ENCODE measurements around the gene CHKB.

Gene CHKB

GRCh38 chr22:50579752-50580151 is 2.9 kb downstream of the CHKB start:
- Histone ChIP-seq H3K79me2 (ENCODE audit: insufficient read depth, low read length) (0 out of 2 replicates have a peak, but pooled peaks cover 5% of the 10 kb centered on the region), H4K20me1 (ENCODE audit: insufficient read depth, low read length) (no peaks in the 10 kb centered on the region), H3K36me3 (ENCODE audit: insufficient read depth, low read length) (peaks cover 62% of the 10 kb centered on the region), H3K27me3 (ENCODE audit: insufficient read depth, low read length) (no peaks in the 10 kb centered on the region), H2AFZ (ENCODE audit: low read length) (no peak overlapping the region), H3F3A (ENCODE audit: insufficient read depth, low read length) (no peaks in the 10 kb centered on the region), H3K9me2 (ENCODE audit: low read depth, low read length) (no peaks in the 10 kb centered on the region), H3K9me3 (ENCODE audit: low read length) (no peaks in the 10 kb centered on the region), H3K27ac (ENCODE audit: low read depth, low read length, poor library complexity, severe bottlenecking) (no peak overlapping the region), H3K9ac (ENCODE audit: low read length) (no peak overlapping the region), H3K4me2 (ENCODE audit: low read length) (no peak overlapping the region), H3K4me3 (ENCODE audit: low read depth, low read length, poor library complexity, severe bottlenecking) (no peak overlapping the region), H3K4me1 (ENCODE audit: insufficient read depth, low read length, severe bottlenecking) (peaks cover 17% of the 10 kb centered on the region)
- TF ChIP-seq, protein P1, sequence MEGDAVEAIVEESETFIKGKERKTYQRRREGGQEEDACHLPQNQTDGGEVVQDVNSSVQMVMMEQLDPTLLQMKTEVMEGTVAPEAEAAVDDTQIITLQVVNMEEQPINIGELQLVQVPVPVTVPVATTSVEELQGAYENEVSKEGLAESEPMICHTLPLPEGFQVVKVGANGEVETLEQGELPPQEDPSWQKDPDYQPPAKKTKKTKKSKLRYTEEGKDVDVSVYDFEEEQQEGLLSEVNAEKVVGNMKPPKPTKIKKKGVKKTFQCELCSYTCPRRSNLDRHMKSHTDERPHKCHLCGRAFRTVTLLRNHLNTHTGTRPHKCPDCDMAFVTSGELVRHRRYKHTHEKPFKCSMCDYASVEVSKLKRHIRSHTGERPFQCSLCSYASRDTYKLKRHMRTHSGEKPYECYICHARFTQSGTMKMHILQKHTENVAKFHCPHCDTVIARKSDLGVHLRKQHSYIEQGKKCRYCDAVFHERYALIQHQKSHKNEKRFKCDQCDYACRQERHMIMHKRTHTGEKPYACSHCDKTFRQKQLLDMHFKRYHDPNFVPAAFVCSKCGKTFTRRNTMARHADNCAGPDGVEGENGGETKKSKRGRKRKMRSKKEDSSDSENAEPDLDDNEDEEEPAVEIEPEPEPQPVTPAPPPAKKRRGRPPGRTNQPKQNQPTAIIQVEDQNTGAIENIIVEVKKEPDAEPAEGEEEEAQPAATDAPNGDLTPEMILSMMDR (IDR thresholded peaks at IDR 0.05; ENCODE audit: low read length): no peak
- TF ChIP-seq EZH2 (IDR thresholded peaks at IDR 0.05; ENCODE audit: borderline replicate concordance, low read length): no peak

- Histone ChIP-seq H3K27ac (ENCODE audit: low read depth, low read length, poor library complexity, severe bottlenecking) (no peak overlapping the region), H3K9ac (ENCODE audit: low read length) (no peak overlapping the region), H3K4me3 (ENCODE audit: low read depth, low read length, poor library complexity, severe bottlenecking) (no peak overlapping the region), H3K9me2 (ENCODE audit: low read depth, low read length) (no peaks in the 10 kb centered on the region), H3F3A (ENCODE audit: insufficient read depth, low read length) (no peaks in the 10 kb centered on the region), H3K4me2 (ENCODE audit: low read length) (no peak overlapping the region), H3K9me3 (ENCODE audit: low read length) (no peaks in the 10 kb centered on the region), H3K36me3 (ENCODE audit: insufficient read depth, low read length) (peaks cover 64% of the 10 kb centered on the region), H3K79me2 (ENCODE audit: insufficient read depth, low read length) (0 out of 2 replicates have a peak, but pooled peaks cover 5% of the 10 kb centered on the region), H2AFZ (ENCODE audit: low read length) (no peak overlapping the region), H3K27me3 (ENCODE audit: insufficient read depth, low read length) (no peaks in the 10 kb centered on the region), H4K20me1 (ENCODE audit: insufficient read depth, low read length) (no peaks in the 10 kb centered on the region), H3K4me1 (ENCODE audit: insufficient read depth, low read length, severe bottlenecking) (peaks cover 15% of the 10 kb centered on the region)
- TF ChIP-seq, protein P1 (IDR thresholded peaks at IDR 0.05; ENCODE audit: low read length): no peak
- no peak for TF ChIP-seq EZH2 (IDR thresholded peaks at IDR 0.05; ENCODE audit: borderline replicate concordance, low read length)
These were observed 3.8 kb downstream of the CHKB start for GRCh38 chr22:50578776-50579310.

GRCh38 chr22:50577987-50578775 is 4.5 kb downstream of the CHKB start, which contains the start of gene CPT1B:
Gene CPT1B, minus strand, starts transcription at chr22:50578427. Its CDS starts 512 bp downstream, at chr22:50577915.
- H3K9me3 ChIP-seq (ENCODE audit: low read length): no peaks in the 10 kb centered on the region
- H3K4me2 ChIP-seq (ENCODE audit: low read length): no peak within 1 kb of the TSS
- no peaks in the 10 kb centered on the region for H4K20me1 ChIP-seq (ENCODE audit: insufficient read depth, low read length)
- H3K27ac ChIP-seq (ENCODE audit: low read depth, low read length, poor library complexity, severe bottlenecking): no peak within 1 kb of the TSS
- peaks cover 71% of the 10 kb centered on the region for H3K36me3 ChIP-seq (ENCODE audit: insufficient read depth, low read length)
- 0 out of 2 replicates have a peak, but pooled peaks cover 5% of the 10 kb centered on the region for H3K79me2 ChIP-seq (ENCODE audit: insufficient read depth, low read length)
- H3K9ac ChIP-seq (ENCODE audit: low read length): no peak within 1 kb of the TSS
- no peaks in the 10 kb centered on the region for H3K27me3 ChIP-seq (ENCODE audit: insufficient read depth, low read length)
- no peak within 1 kb of the TSS for H3K4me3 ChIP-seq (ENCODE audit: low read depth, low read length, poor library complexity, severe bottlenecking)
- no peak within 1 kb of the TSS for H2AFZ ChIP-seq (ENCODE audit: low read length)
- no peaks in the 10 kb centered on the region for H3K9me2 ChIP-seq (ENCODE audit: low read depth, low read length)
- H3F3A ChIP-seq (ENCODE audit: insufficient read depth, low read length): no peaks in the 10 kb centered on the region
- no peak for TF ChIP-seq EZH2 (IDR thresholded peaks at IDR 0.05; ENCODE audit: borderline replicate concordance, low read length)
- TF ChIP-seq, protein P1 (IDR thresholded peaks at IDR 0.05; ENCODE audit: low read length): no peak
- peaks cover 10% of the 10 kb centered on the region for H3K4me1 ChIP-seq (ENCODE audit: insufficient read depth, low read length, severe bottlenecking)
